ENCODE results near the gene PAX8. TPM values are rescaled to one million over a fixed set of nuclear protein-coding genes. Genes with fewer than 3 reads are reported as not detected.

Gene PAX8
- total RNA-seq, 1 experiment from 2014 or later = 0.15 TPM

DNA sequence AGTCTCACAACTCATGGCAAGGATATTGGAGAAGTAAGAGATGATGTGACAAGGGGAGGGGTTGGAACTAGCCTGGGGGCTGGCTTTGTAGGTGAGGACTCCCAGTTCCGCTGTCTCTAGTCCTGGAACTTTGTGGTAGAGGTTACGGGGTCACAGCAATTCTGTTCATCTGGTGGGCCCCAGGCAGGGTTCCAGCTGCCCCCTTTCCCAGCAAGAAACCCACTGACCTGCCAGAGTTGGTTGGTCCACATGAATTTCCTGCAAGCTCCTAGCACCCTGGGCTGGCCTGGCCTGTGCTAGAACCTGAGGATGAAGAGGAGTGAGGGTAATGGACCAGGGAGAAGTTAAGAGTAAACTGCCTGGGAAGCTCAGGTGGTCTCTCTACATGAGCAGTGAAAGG, 63.7 kb downstream of the PAX8 start:
- Histone ChIP-seq H3K4me3 (ENCODE audit: low read depth in 2 of 2, low read length in 2 of 2) (no peak overlapping the region), H3K36me3 (ENCODE audit: control insufficient read depth, insufficient read depth, low read length) (no peaks in the 10 kb centered on the region), H3K27ac (ENCODE audit: low read length) (no peak overlapping the region), H3K9me3 (ENCODE audit: control insufficient read depth, insufficient read depth, low read depth, low read length) (no peaks in the 10 kb centered on the region), H3K27me3 (ENCODE audit: control insufficient read depth, insufficient read depth, low read length) (no peaks in the 10 kb centered on the region), H3K4me1 (ENCODE audit: control insufficient read depth, insufficient read depth, low read length) (no peaks in the 10 kb centered on the region; the same call in 1 of the 2 replicates)
- BruUV-seq (replicated peaks) = no TSS peak
- intact Hi-C loops (cut with micrococcal nuclease; ENCODE audit: unreplicated experiment) (no loop called here), in situ Hi-C loops (cut with HindIII; ENCODE audit: low pct_unique_long_range_greater_than_20kb, low sequenced_read_pairs) (no loop called here)
- ATAC-seq (no peak), DNase-seq (ENCODE audit: low read depth, low spot score) (no peak)
- CTCF ChIA-PET = no interaction called here
- POLR2A ChIA-PET = no interaction called here
- TF ChIP-seq POLR2AphosphoS5 (IDR thresholded peaks at IDR 0.05; ENCODE audit: low read depth, low read length) (no peak), TCF7L2 (IDR thresholded peaks at IDR 0.05; ENCODE audit: low read depth, low read length) (no peak)

- ChIA-PET CTCF (no interaction called here), POLR2A (no interaction called here)
- in situ Hi-C loops (cut with HindIII; ENCODE audit: low pct_unique_long_range_greater_than_20kb, low sequenced_read_pairs) (no loop called here), intact Hi-C loops (cut with micrococcal nuclease; ENCODE audit: unreplicated experiment) (no loop called here)
- BruUV-seq (replicated peaks) = no TSS peak
- no peak overlapping the region for H3K27ac ChIP-seq (ENCODE audit: low read length)
- H3K36me3 ChIP-seq (ENCODE audit: control insufficient read depth, insufficient read depth, low read length) = no peaks in the 10 kb centered on the region
- no peaks in the 10 kb centered on the region; the same call in 1 of the 2 replicates for H3K4me1 ChIP-seq (ENCODE audit: control insufficient read depth, insufficient read depth, low read length)
- ATAC-seq (no peak), DNase-seq (ENCODE audit: low read depth, low spot score) (no peak)
- no peaks in the 10 kb centered on the region for H3K27me3 ChIP-seq (ENCODE audit: control insufficient read depth, insufficient read depth, low read length)
- no peaks in the 10 kb centered on the region for H3K9me3 ChIP-seq (ENCODE audit: control insufficient read depth, insufficient read depth, low read depth, low read length)
- no peak overlapping the region for H3K4me3 ChIP-seq (ENCODE audit: low read depth in 2 of 2, low read length in 2 of 2)
- no peak for TF ChIP-seq REST (IDR thresholded peaks at IDR 0.05; ENCODE audit: insufficient read depth in 1 of 2, low read depth in 2 of 2, low read length in 1 of 2)
- no peak for TF ChIP-seq SIN3A (IDR thresholded peaks at IDR 0.05; ENCODE audit: borderline replicate concordance, insufficient read depth, low read depth, low read length)
- TF ChIP-seq POLR2AphosphoS5 (IDR thresholded peaks at IDR 0.05; ENCODE audit: low read depth, low read length) = no peak
- TF ChIP-seq TCF7L2 (IDR thresholded peaks at IDR 0.05; ENCODE audit: low read depth, low read length) = no peak
Measured at GRCh38 chr2:113214141-113214540, 64.6 kb downstream of the PAX8 start.

GRCh38 chr2:113213061-113213930, 65.4 kb downstream of the PAX8 start:
- intact Hi-C loops (cut with micrococcal nuclease; ENCODE audit: unreplicated experiment) = no loop called here
- H3K27ac ChIP-seq (ENCODE audit: low read length) = no peak overlapping the region
- no peaks in the 10 kb centered on the region for H3K9me3 ChIP-seq (ENCODE audit: control insufficient read depth, insufficient read depth, low read depth, low read length)
- DNase-seq (ENCODE audit: low read depth, low spot score) (no peak), ATAC-seq (no peak)
- CTCF ChIA-PET = no interaction called here
- H3K4me3 ChIP-seq (ENCODE audit: low read depth in 2 of 2, low read length in 2 of 2) = no peak overlapping the region
- in situ Hi-C loops (cut with HindIII; ENCODE audit: low pct_unique_long_range_greater_than_20kb, low sequenced_read_pairs) = no loop called here
- no peaks in the 10 kb centered on the region; the same call in 1 of the 2 replicates for H3K4me1 ChIP-seq (ENCODE audit: control insufficient read depth, insufficient read depth, low read length)
- POLR2A ChIA-PET = no interaction called here
- no TSS peak for BruUV-seq (replicated peaks)
- TF ChIP-seq SIN3A (IDR thresholded peaks at IDR 0.05; ENCODE audit: borderline replicate concordance, insufficient read depth, low read depth, low read length) = no peak
- TF ChIP-seq, protein P1, sequence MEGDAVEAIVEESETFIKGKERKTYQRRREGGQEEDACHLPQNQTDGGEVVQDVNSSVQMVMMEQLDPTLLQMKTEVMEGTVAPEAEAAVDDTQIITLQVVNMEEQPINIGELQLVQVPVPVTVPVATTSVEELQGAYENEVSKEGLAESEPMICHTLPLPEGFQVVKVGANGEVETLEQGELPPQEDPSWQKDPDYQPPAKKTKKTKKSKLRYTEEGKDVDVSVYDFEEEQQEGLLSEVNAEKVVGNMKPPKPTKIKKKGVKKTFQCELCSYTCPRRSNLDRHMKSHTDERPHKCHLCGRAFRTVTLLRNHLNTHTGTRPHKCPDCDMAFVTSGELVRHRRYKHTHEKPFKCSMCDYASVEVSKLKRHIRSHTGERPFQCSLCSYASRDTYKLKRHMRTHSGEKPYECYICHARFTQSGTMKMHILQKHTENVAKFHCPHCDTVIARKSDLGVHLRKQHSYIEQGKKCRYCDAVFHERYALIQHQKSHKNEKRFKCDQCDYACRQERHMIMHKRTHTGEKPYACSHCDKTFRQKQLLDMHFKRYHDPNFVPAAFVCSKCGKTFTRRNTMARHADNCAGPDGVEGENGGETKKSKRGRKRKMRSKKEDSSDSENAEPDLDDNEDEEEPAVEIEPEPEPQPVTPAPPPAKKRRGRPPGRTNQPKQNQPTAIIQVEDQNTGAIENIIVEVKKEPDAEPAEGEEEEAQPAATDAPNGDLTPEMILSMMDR (IDR thresholded peaks at IDR 0.05) = no peak
- TF ChIP-seq TCF7L2 (IDR thresholded peaks at IDR 0.05; ENCODE audit: low read depth, low read length) = no peak
- no peak for TF ChIP-seq POLR2AphosphoS5 (IDR thresholded peaks at IDR 0.05; ENCODE audit: low read depth, low read length)
- no peak for TF ChIP-seq REST (IDR thresholded peaks at IDR 0.05; ENCODE audit: insufficient read depth in 1 of 2, low read depth in 2 of 2, low read length in 1 of 2)
- H3K36me3 ChIP-seq (ENCODE audit: control insufficient read depth, insufficient read depth, low read length) = no peaks in the 10 kb centered on the region
- H3K27me3 ChIP-seq (ENCODE audit: control insufficient read depth, insufficient read depth, low read length) = no peaks in the 10 kb centered on the region

Data from Panc1 (cell line).